Measurements from ENCODE around the gene SELE.

Gene SELE

GRCh38 chr1:169733924-169734323, at the start of gene SELE:
SELE (minus strand) TSS chr1:169734079; CDS start chr1:169733612, 467 bp downstream.
- no peak for DNase-seq (ENCODE audit: low read depth in 3 of 3)

- DNase-seq (ENCODE audit: low read depth in 3 of 3) = no peak
Observed at GRCh38 chr1:169782596-169782995, 48.7 kb upstream of the SELE start.

GRCh38 chr1:169779970-169780369, 46.1 kb upstream of the SELE start:
- DNase-seq (ENCODE audit: low read depth in 3 of 3) = no peak

DNA sequence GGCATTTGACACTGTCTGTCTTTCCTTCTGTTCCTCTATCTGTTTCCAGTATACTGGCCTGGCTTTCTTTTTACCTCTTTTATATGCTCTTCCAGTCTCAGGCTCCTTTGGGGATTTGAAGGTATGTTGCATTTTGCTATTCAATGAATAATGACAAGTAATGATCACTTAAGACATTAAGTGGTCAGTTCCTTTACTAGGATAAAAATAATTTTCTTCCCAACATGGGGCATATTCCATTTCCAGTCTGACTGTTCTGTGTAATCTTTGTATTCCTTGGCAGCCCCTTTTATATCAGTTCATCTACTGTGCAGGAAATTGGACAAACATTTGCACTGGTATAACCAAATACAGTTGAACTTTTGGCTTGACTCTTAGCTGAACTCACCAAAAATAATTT, 45.3 kb upstream of the SELE start:
- DNase-seq (ENCODE audit: low read depth in 3 of 3) = no peak

DNA sequence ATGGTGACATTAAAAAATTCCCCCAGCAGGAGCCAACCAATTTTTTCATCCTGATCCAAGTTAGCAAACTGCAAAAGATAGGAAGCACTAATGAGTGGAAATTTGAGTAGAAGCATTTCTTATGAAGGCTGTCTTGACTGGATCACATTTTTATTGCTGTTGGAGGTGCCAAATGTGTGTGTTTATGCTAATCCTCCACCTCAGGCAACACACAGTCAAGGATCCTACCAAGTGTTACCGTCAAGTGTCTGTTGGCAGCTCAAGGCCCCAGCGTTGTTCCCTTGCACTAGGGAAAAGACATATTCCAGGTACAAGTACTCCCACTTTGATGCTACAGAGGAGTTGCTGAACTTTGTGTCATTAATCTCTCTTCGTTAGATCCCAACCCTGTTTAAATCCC, 42.6 kb upstream of the SELE start:
- no peak for DNase-seq (ENCODE audit: low read depth in 3 of 3)

DNA sequence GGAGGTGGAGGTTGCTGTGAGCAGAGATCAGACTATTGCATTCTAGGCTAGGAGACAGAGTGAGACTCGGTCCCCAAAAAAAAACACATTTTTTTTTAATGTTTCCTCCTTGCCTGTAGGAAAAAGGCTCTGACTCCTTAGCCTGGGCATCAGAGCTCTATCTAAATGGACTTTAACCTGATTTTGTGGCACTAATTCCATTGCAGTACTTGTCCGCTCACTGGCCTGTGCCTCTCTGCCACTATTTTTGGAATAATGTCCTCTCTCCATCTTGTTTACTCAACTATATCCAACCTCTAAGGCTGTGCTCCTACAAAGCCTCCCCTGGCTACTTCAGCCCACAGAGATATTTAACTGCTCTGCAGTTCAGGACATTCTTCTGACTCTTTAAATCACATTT, 34.3 kb upstream of the SELE start:
- no peak for DNase-seq (ENCODE audit: low read depth in 3 of 3)

- DNase-seq (ENCODE audit: low read depth in 3 of 3) = no peak
Observed at GRCh38 chr1:169765580-169766331, 31.9 kb upstream of the SELE start.

DNA sequence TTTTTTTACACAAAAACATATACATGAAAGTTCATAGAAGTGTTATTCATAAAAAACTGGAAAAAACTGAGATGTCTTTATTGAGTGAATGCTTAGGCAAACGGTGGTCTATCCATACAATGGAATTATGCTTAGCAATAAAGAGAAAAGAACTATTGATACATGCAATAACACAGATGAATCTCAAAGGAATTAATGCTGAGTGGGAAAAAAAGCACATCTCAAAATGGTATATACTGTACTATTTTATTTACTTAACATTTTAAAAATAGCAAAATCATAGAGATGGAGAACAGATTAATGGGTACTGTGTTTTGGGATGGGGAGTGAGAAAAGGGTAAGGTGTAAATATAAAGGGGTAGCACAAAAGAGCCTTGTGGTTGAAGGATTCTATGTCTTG, 31.0 kb upstream of the SELE start:
- no peak for DNase-seq (ENCODE audit: low read depth in 3 of 3)

DNA sequence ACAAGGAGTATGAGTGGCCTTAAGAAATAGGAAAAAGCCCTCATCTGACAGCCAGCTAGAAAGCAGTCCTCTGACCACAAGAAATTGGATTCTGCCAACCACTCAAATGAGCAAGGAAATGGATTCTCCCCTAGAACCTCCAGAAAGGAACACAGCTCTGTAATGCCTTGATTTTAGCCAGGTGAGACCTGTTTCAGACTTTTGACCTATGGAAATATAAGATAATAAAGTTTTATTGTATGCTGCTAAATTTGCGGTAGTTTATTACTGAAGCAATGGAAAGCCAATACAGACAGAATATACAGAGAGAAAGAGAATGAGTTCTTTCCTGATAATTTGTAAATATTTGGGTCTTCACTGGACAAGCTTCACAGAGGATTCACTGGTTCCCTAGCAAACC, 28.8 kb upstream of the SELE start:
- DNase-seq (ENCODE audit: low read depth in 3 of 3) = no peak

DNA sequence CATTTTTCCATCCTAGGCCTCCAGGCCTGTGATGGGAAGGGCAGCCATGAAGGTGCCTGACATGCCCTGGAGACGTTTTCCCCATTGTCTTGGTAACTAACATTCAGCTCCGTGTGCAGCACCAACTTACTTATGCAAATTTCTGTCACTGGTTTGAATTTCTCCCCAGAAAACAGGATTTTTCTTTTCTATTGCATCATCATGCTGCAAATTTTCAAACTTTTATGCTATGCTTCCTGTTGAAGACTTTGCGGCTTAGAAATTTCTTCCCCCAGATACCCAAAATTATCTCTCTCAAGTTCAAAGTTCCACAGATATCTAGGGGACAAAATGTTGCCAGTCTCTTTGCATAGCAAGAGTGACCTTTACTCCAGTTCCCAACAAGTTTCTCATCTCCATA, 25.2 kb upstream of the SELE start:
- DNase-seq (ENCODE audit: low read depth in 3 of 3) = no peak

- DNase-seq (ENCODE audit: low read depth in 3 of 3) = no peak
Observed at GRCh38 chr1:169753549-169753948, 19.7 kb upstream of the SELE start.

- DNase-seq (ENCODE audit: low read depth in 3 of 3) = no peak
Observed at GRCh38 chr1:169750041-169750440, 16.2 kb upstream of the SELE start.

- DNase-seq (ENCODE audit: low read depth in 3 of 3) = no peak
Observed at GRCh38 chr1:169746550-169746949, 12.7 kb upstream of the SELE start.

- DNase-seq (ENCODE audit: low read depth in 3 of 3) = no peak
Observed at GRCh38 chr1:169745015-169745861, 11.4 kb upstream of the SELE start.

DNA sequence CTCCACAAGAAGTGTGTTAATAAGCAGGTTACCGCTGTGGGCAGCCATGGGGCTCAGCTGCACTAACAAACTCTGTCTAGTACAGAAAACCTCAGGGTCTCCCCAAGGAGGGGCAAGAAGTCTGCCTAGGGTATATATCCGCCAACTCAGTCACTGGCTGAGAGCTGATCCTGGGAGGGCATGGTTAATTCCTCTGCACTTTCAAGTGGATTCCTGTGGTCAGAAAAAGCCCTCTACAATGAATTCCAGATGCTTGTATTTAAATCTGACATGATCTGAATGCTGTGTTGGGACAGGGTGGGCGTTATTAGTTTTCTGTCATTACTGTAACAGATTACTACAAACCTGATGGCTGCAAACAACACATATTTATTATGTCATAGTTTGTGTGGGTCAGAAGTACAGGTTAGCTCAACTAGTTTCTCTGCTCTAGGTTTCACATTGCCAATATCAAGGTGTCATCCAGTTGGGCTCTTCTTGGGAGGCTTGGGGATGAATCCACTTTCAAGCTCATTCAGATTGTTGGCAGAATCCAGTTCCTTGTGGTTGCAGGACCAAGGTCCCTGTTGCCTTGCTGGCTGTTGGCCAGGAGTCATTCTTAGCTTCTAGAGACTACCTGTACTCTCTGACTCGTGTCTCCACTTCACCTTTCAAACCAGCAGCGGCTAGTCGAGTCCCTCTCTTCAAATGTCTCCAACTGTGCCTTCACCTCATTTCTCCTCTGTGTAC, 8.0 kb upstream of the SELE start:
- DNase-seq (ENCODE audit: low read depth in 3 of 3) = no peak

DNA sequence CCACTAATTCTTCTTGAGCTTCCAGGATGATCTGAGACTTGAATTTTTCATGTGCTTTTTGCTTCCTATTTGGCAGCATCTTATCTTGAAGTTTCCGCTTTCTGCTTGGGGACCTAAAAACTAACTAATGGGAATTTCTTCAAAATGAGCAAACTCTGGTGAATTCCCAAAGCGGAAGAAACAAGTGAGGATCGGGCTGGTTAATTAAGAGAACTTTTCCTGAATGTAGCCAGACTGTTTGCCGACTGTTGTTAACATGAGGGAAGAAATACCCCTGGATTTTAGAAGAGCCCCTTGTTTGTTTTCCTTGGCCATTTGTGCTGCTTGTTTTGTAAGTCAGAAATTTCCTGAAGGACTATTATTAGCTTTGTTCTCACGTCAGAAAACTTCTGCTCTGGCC, 6.1 kb upstream of the SELE start:
- DNase-seq (ENCODE audit: low read depth in 3 of 3) = no peak

DNA sequence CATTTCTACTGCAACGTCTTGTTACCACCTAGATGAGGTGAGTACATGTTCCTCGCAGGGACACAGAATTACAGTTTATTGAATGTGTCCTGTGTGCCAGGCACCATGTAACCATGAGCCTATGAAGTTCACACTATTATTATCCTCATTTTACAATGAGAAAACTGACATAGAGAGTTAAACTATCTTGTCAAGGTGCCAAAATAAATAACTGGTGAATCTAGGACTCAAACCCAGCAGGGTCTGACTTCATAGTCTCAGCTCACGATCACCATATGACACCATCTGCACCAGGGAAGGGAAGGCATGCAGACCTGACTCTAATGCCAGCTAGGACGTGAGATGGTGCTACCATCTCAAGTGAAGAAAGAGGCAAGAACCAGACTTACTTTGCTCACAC, 2.4 kb downstream of the SELE start:
- no peak for DNase-seq (ENCODE audit: low read depth in 3 of 3)

DNA sequence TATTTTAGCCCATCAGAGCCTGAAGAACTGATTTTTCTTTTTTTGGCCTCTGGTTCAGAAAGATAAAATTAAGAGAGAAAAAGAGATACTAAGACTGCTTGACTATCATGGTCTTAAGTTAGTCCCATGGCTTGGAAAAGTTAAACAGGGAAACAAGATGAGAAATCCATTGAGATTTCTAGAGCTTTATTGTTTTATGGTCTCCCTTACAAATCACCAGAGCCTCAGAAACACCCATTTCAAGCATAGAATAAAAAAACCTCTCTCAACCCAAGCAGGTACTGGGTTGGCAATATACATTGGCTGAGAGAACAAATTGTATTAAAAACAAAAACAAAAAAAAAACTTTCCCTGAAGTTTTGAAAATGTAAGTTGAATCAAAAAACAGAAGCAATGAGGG, 3.9 kb downstream of the SELE start:
- no peak for DNase-seq (ENCODE audit: low read depth in 3 of 3)

GRCh38 chr1:169727307-169727706, 6.6 kb downstream of the SELE start:
- no peak for DNase-seq (ENCODE audit: low read depth in 3 of 3)

DNA sequence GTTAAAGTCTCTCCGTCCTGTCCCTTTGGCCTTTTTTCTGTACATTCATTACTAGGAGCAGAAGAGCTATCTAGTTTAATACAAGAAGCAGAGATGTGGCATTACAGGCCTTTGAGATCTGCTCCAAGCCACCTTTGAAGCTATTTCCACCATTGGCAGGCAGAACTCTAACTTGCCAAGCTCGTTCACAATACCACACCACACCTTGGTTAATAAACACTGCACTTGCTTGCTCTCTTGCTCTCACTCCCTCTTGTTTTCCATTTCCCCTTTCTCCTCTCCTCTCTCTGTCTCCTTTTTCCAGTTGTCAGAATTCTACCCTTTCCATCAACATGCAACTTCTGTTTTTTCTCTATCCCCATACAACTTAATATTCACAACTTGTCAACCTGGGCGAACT, 7.0 kb downstream of the SELE start:
- no peak for DNase-seq (ENCODE audit: low read depth in 3 of 3)

DNA sequence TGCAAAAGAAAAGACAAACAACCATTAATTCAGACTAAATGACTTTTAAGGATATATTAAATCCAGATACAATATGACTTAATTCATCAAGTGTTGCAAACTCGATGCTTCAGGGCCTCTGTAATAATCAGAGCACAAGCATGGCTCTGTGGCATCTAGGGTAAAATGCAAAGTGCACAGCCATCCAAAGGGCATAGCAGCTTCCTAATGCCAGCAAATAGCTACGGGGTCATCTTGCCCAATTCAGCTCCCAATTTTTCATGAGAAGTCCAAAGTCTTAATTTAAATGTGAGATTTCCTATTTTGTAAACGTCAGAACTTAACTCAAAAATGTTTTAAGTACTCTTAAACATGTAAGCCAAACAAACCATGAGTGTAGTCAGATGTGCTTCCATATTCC, 7.9 kb downstream of the SELE start:
- DNase-seq (ENCODE audit: low read depth in 3 of 3) = no peak

GRCh38 chr1:169724168-169724567, 9.7 kb downstream of the SELE start:
- no peak for DNase-seq (ENCODE audit: low read depth in 3 of 3)

- DNase-seq (ENCODE audit: low read depth in 3 of 3) = no peak
Observed at GRCh38 chr1:169723763-169724162, 10.1 kb downstream of the SELE start.
